HEK293 (cell line): ENCODE data around the gene B4GALT5.

Experiments
- KLF10 ChIP-seq: fragments of 450-650 bp; IDR thresholded peaks from 2 replicates; pipeline ENCODE4 v1.5.1; 2018; ENCODE audit warnings: missing biosample characterization, mild to moderate bottlenecking, missing genetic modification characterization
- KLF16 ChIP-seq: fragments of 450-650 bp; formaldehyde crosslinking; IDR thresholded peaks from 2 replicates; pipeline ENCODE4 v1.5.1; 2017; ENCODE audit warnings: missing biosample characterization, missing genetic modification characterization
- KLF7 ChIP-seq: fragments of 450-650 bp; formaldehyde crosslinking; IDR thresholded peaks from 2 replicates; pipeline ENCODE4 v1.5.1; 2016; ENCODE audit warnings: missing biosample characterization, missing genetic modification characterization, borderline replicate concordance
- PATZ1 ChIP-seq: fragments of 450-650 bp; formaldehyde crosslinking; IDR thresholded peaks from 2 replicates; pipeline ENCODE4 v1.5.1; 2016; ENCODE audit warnings: missing biosample characterization, missing genetic modification characterization
- SP7 ChIP-seq: fragments of 450-650 bp; formaldehyde crosslinking; IDR thresholded peaks from 2 replicates; pipeline ENCODE4 v1.5.1; 2016; ENCODE audit warnings: missing biosample characterization, missing genetic modification characterization
- ZBTB10 ChIP-seq: fragments of 450-650 bp; formaldehyde crosslinking; IDR thresholded peaks from 2 replicates; pipeline ENCODE4 v1.5.1; 2016; ENCODE audit warnings: missing biosample characterization, missing genetic modification characterization
- ZBTB44 ChIP-seq: fragments of 450-650 bp; IDR thresholded peaks from 2 replicates; pipeline ENCODE4 v1.5.1; 2018; ENCODE audit warnings: missing biosample characterization, mild to moderate bottlenecking, missing genetic modification characterization
- ZNF132 ChIP-seq: fragments of 450-650 bp; formaldehyde crosslinking; IDR thresholded peaks from 2 replicates; pipeline ENCODE4 v1.5.1; 2017; ENCODE audit warnings: missing biosample characterization, missing genetic modification characterization, borderline replicate concordance
- ZNF19 ChIP-seq: fragments of 450-650 bp; formaldehyde crosslinking; IDR thresholded peaks from 2 replicates; pipeline ENCODE4; 2016; ENCODE audit warnings: missing biosample characterization, missing genetic modification characterization, low read depth
- ZNF211 ChIP-seq: fragments of 450-650 bp; formaldehyde crosslinking; IDR thresholded peaks from 2 replicates; pipeline ENCODE4 v1.5.1; 2016; ENCODE audit warnings: low read depth, missing biosample characterization, missing genetic modification characterization
- ZNF266 ChIP-seq: fragments of 450-650 bp; formaldehyde crosslinking; IDR thresholded peaks from 2 replicates; pipeline ENCODE4 v1.5.1; 2016; ENCODE audit warnings: missing biosample characterization, missing genetic modification characterization, low read depth
- ZNF398 ChIP-seq: fragments of 450-650 bp; formaldehyde crosslinking; IDR thresholded peaks from 2 replicates; pipeline ENCODE4 v1.5.1; 2017; ENCODE audit warnings: missing biosample characterization, missing genetic modification characterization
- ZNF555 ChIP-seq: fragments of 450-650 bp; formaldehyde crosslinking; conservative IDR thresholded peaks from 2 replicates; pipeline ENCODE4 v1.5.1; 2017; ENCODE audit warnings: missing biosample characterization, mild to moderate bottlenecking, missing genetic modification characterization, inconsistent platforms
- ZNF561 ChIP-seq: fragments of 450-650 bp; IDR thresholded peaks from 2 replicates; pipeline ENCODE4 v1.5.1; 2018; ENCODE audit warnings: missing biosample characterization, missing genetic modification characterization, borderline replicate concordance
- ZNF596 ChIP-seq: fragments of 450-650 bp; IDR thresholded peaks from 2 replicates; pipeline ENCODE4 v1.5.0; 2018; ENCODE audit warnings: missing biosample characterization, mild to moderate bottlenecking, missing genetic modification characterization, moderate library complexity
- ZNF621 ChIP-seq: fragments of 450-650 bp; formaldehyde crosslinking; IDR thresholded peaks from 2 replicates; pipeline ENCODE4 v1.5.1; 2017; ENCODE audit warnings: missing biosample characterization, missing genetic modification characterization
- ZNF626 ChIP-seq: fragments of 450-650 bp; sonication (Bioruptor Pico); formaldehyde crosslinking; IDR thresholded peaks from 2 replicates; pipeline ENCODE4 v1.5.1; 2018; ENCODE audit warnings: missing biosample characterization, missing genetic modification characterization, inconsistent platforms
- ZNF629 ChIP-seq: fragments of 450-650 bp; formaldehyde crosslinking; IDR thresholded peaks from 2 replicates; pipeline ENCODE4 v1.5.1; 2017; ENCODE audit warnings: missing biosample characterization, missing genetic modification characterization
- ZNF843 ChIP-seq: fragments of 450-650 bp; formaldehyde crosslinking; IDR thresholded peaks from 2 replicates; pipeline ENCODE4 v1.5.1; 2016; ENCODE audit warnings: missing biosample characterization, missing genetic modification characterization
- ZSCAN30 ChIP-seq: fragments of 450-650 bp; IDR thresholded peaks from 2 replicates; pipeline ENCODE4 v1.5.1; 2018; ENCODE audit warnings: missing biosample characterization, mild to moderate bottlenecking, missing genetic modification characterization, moderate library complexity
- TF ChIP-seq, protein P1 (sequence below): fragments of 450-650 bp; formaldehyde crosslinking; IDR thresholded peaks from 2 replicates; pipeline ENCODE4 v1.5.1; 2016; ENCODE audit warnings: missing biosample characterization, missing genetic modification characterization, borderline replicate concordance
- TF ChIP-seq, protein P2 (sequence below): fragments of 450-650 bp; formaldehyde crosslinking; IDR thresholded peaks from 2 replicates; pipeline ENCODE4 v1.5.1; 2016; ENCODE audit warnings: missing biosample characterization, missing genetic modification characterization

The B4GALT5 gene

DNA sequence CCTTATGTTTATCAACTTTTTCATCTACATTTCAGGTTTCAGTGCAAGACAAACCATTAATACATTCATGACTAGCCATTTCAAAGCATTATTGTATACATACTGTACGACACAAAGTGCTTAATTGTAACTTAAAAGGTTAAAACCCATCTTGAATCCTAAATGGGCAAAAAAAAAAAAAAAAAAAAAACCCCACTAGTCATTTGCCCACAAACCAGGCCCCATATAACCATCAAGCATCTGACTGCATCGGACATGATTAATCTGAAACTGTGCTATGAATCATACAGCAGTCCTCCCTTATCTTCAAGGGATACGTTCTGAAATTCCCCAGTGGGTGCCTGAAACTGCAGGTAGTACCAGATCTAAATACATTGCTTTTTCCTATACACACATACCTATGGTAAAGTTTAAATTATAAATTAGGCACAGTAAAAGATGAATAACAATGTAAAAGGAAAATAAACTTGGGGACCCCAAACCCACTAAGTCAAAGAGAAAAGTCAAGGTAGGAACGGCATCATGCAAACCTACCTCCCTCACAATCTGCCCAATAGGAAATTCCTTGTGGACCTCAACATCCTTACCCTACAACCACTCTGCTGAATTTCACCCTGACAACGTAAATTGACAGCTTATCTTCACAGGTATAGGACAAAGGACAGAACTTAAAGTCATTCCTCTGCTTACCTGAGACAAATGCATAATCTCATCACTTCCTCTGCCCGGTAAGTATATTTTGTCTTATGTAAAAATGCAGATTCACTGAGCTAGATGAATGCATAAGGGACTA, 14.3 kb downstream of the B4GALT5 start (continued):
- TF ChIP-seq PATZ1 (tag by site-specific recombination) (0 out of 2 replicates have a peak, but pooled peaks have one; percentile 22), ZNF19 (tag by site-specific recombination) (no peak), ZSCAN30 (tag by site-specific recombination) (no peak), ZNF626 (tag by site-specific recombination) (no peak), ZNF629 (no peak), KLF16 (tag by site-specific recombination) (0 out of 2 replicates have a peak, but pooled peaks have one; percentile 24), SP7 (peak; percentile 25; the same call in 1 of the 2 replicates), ZNF621 (tag by site-specific recombination) (no peak), ZBTB44 (tag by site-specific recombination) (no peak), ZNF555 (tag by site-specific recombination) (no peak), ZNF132 (tag by site-specific recombination) (no peak), KLF7 (tag by site-specific recombination) (no peak), ZNF561 (no peak), ZBTB10 (tag by site-specific recombination) (no peak), ZNF843 (tag by site-specific recombination) (no peak), ZNF398 (tag by site-specific recombination) (no peak), ZNF211 (no peak), ZNF596 (tag by site-specific recombination) (no peak), ZNF266 (tag by site-specific recombination) (no peak), KLF10 (tag by site-specific recombination) (no peak)
- TF ChIP-seq, protein P1, sequence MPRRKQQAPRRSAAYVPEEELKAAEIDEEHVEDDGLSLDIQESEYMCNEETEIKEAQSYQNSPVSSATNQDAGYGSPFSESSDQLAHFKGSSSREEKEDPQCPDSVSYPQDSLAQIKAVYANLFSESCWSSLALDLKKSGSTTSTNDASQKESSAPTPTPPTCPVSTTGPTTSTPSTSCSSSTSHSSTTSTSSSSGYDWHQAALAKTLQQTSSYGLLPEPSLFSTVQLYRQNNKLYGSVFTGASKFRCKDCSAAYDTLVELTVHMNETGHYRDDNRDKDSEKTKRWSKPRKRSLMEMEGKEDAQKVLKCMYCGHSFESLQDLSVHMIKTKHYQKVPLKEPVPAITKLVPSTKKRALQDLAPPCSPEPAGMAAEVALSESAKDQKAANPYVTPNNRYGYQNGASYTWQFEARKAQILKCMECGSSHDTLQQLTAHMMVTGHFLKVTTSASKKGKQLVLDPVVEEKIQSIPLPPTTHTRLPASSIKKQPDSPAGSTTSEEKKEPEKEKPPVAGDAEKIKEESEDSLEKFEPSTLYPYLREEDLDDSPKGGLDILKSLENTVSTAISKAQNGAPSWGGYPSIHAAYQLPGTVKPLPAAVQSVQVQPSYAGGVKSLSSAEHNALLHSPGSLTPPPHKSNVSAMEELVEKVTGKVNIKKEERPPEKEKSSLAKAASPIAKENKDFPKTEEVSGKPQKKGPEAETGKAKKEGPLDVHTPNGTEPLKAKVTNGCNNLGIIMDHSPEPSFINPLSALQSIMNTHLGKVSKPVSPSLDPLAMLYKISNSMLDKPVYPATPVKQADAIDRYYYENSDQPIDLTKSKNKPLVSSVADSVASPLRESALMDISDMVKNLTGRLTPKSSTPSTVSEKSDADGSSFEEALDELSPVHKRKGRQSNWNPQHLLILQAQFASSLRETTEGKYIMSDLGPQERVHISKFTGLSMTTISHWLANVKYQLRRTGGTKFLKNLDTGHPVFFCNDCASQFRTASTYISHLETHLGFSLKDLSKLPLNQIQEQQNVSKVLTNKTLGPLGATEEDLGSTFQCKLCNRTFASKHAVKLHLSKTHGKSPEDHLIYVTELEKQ (tag by site-specific recombination): 0 out of 2 replicates have a peak, but pooled peaks have one; percentile 58
- TF ChIP-seq, protein P2, sequence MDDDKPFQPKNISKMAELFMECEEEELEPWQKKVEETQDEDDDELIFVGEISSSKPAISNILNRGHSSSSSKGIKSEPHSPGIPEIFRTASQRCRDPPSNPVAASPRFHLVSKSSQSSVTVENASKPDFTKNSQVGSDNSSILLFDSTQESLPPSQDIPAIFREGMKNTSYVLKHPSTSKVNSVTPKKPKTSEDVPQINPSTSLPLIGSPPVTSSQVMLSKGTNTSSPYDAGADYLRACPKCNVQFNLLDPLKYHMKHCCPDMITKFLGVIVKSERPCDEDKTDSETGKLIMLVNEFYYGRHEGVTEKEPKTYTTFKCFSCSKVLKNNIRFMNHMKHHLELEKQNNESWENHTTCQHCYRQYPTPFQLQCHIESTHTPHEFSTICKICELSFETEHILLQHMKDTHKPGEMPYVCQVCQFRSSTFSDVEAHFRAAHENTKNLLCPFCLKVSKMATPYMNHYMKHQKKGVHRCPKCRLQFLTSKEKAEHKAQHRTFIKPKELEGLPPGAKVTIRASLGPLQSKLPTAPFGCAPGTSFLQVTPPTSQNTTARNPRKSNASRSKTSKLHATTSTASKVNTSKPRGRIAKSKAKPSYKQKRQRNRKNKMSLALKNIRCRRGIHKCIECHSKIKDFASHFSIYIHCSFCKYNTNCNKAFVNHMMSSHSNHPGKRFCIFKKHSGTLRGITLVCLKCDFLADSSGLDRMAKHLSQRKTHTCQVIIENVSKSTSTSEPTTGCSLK (tag by site-specific recombination): no peak
